Measurements from ENCODE around the gene JUND. TPM values are rescaled to one million over a fixed set of nuclear protein-coding genes. Genes with fewer than 3 reads are reported as not detected.
A peak's percentile ranks its signal among the peaks of the same experiment; 100 is the strongest.

The JUND gene
- 129 TPM for total RNA-seq (ENCODE audit: unreplicated experiment)
- long read RNA-seq, partial matches to known transcripts: 0 of 1 reads
- long read RNA-seq, other reads (novel, unspliced or antisense): 0 of 1 reads

- Mint-ChIP-seq H3K9me3 (ENCODE audit: unreplicated experiment) (no peaks in the 10 kb centered on the region), H3K27me3 (ENCODE audit: unreplicated experiment) (peaks cover 46% of the 10 kb centered on the region), H3K27ac (ENCODE audit: unreplicated experiment) (peak within 1 kb of the TSS; percentile 99), H3K4me1 (ENCODE audit: unreplicated experiment) (peaks cover 21% of the 10 kb centered on the region), H3K4me3 (ENCODE audit: unreplicated experiment) (peak within 1 kb of the TSS; percentile 94), H3K36me3 (ENCODE audit: low read depth, unreplicated experiment) (peaks cover 14% of the 10 kb centered on the region)
- peak; percentile 97 for DNase-seq (ENCODE audit: low spot score)
- TF ChIP-seq, protein P1, sequence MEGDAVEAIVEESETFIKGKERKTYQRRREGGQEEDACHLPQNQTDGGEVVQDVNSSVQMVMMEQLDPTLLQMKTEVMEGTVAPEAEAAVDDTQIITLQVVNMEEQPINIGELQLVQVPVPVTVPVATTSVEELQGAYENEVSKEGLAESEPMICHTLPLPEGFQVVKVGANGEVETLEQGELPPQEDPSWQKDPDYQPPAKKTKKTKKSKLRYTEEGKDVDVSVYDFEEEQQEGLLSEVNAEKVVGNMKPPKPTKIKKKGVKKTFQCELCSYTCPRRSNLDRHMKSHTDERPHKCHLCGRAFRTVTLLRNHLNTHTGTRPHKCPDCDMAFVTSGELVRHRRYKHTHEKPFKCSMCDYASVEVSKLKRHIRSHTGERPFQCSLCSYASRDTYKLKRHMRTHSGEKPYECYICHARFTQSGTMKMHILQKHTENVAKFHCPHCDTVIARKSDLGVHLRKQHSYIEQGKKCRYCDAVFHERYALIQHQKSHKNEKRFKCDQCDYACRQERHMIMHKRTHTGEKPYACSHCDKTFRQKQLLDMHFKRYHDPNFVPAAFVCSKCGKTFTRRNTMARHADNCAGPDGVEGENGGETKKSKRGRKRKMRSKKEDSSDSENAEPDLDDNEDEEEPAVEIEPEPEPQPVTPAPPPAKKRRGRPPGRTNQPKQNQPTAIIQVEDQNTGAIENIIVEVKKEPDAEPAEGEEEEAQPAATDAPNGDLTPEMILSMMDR (IDR thresholded peaks at IDR 0.05; ENCODE audit: unreplicated experiment): peak; percentile 5
Observed at GRCh38 chr19:18281082-18282020, at the start of gene JUND. JUND (minus strand) TSS chr19:18281622; CDS start chr19:18281484, 138 bp downstream.

DNA sequence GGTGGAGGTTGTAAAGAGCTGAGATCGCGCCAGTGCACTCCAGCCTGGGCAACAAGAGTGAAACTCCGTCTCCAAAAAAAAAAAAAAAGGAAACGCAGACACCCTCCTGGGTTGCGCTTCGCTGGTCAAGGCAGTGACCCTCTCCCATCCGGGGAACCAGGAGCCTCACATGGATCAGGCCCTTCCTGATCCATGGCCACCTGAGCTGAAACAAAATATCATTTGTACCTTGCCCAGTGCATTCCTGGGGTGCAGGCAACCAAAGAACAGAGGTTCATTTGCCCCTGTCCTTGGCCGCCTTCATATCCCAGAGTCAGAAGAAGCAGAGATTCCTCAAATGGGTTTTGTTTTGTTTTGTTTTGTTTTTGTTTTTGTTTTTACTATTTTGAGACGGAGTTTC lies 49.4 kb upstream of the JUND start:
- DNase-seq (ENCODE audit: low spot score): no peak
- TF ChIP-seq, protein P1 (IDR thresholded peaks at IDR 0.05; ENCODE audit: unreplicated experiment): no peak
- H3K27ac Mint-ChIP-seq (ENCODE audit: unreplicated experiment): no peak overlapping the region
- H3K4me1 Mint-ChIP-seq (ENCODE audit: unreplicated experiment): peaks cover 2% of the 10 kb centered on the region
- H3K36me3 Mint-ChIP-seq (ENCODE audit: low read depth, unreplicated experiment): no peaks in the 10 kb centered on the region
- no peak overlapping the region for H3K4me3 Mint-ChIP-seq (ENCODE audit: unreplicated experiment)
- H3K27me3 Mint-ChIP-seq (ENCODE audit: unreplicated experiment): no peaks in the 10 kb centered on the region
- no peaks in the 10 kb centered on the region for H3K9me3 Mint-ChIP-seq (ENCODE audit: unreplicated experiment)

DNA sequence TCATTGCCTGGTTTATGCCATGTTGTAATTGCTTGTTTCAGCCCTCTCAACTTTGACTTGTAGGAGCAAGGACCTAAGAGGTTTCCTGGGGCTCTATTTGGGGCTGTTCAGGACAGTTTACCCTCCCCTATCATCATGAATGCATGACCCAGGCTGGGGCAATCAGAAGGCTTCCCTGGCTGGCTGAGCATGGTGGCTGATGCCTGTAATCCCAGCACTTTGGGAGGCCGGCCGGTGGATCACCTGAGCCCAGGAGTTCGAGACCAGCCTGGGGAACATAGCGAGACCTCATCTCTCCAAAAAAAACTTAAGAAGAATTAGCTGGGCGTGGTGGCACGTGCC lies 47.6 kb upstream of the JUND start:
- peak overlapping the region; percentile 70 for H3K4me3 Mint-ChIP-seq (ENCODE audit: unreplicated experiment)
- peaks cover 3% of the 10 kb centered on the region for H3K4me1 Mint-ChIP-seq (ENCODE audit: unreplicated experiment)
- no peaks in the 10 kb centered on the region for H3K9me3 Mint-ChIP-seq (ENCODE audit: unreplicated experiment)
- peaks cover under 1% of the 10 kb centered on the region for H3K36me3 Mint-ChIP-seq (ENCODE audit: low read depth, unreplicated experiment)
- TF ChIP-seq, protein P1 (IDR thresholded peaks at IDR 0.05; ENCODE audit: unreplicated experiment): no peak
- peaks cover 1% of the 10 kb centered on the region for H3K27me3 Mint-ChIP-seq (ENCODE audit: unreplicated experiment)
- peak overlapping the region; percentile 84 for H3K27ac Mint-ChIP-seq (ENCODE audit: unreplicated experiment)
- no peak for DNase-seq (ENCODE audit: low spot score)

DNA sequence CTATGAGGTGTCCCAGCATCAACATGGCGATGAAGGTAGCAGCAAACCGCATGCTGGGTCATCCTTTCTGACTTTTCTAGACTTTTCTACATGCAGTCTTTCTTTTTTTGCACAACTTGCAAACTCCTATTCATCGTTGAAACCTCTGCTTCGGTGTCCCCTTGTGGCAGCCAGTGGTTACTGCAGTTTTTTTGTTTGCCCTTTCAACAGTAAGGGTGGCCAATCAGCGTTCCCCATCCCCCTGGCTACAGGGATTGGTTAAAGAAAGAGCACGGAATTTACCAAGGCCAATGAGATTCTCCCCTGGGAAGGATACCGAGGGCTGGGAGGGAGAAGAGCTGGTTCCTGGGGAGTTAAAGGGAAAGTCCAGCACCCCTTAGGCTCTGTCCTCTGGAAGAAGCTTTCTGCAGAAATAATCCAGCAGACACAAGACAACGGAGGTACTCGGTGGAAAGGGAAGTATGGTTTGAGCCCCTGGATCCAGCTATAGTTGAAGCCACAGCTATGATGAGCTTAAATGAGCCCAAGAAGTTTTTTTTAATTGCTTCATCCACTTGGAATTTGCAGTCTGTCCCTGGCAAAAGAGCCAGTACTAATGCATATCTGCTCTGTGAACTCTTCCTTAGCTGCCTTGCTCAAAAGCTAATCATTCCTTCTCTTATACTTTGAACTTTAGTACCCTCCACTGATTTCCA lies 47.1 kb upstream of the JUND start:
- peak overlapping the region; percentile 70 for H3K4me3 Mint-ChIP-seq (ENCODE audit: unreplicated experiment)
- peaks cover 3% of the 10 kb centered on the region for H3K27me3 Mint-ChIP-seq (ENCODE audit: unreplicated experiment)
- TF ChIP-seq, protein P1 (IDR thresholded peaks at IDR 0.05; ENCODE audit: unreplicated experiment): peak; percentile 97
- DNase-seq (ENCODE audit: low spot score): peak; percentile 82
- H3K27ac Mint-ChIP-seq (ENCODE audit: unreplicated experiment): peak overlapping the region; percentile 84
- no peaks in the 10 kb centered on the region for H3K9me3 Mint-ChIP-seq (ENCODE audit: unreplicated experiment)
- peaks cover 8% of the 10 kb centered on the region for H3K4me1 Mint-ChIP-seq (ENCODE audit: unreplicated experiment)
- H3K36me3 Mint-ChIP-seq (ENCODE audit: low read depth, unreplicated experiment): peaks cover 4% of the 10 kb centered on the region
